ENCODE results near the gene ITPR1.
"Not testable (repeated sequence)": the region's sequence is repeated elsewhere in the genome, so short reads cannot be mapped to it uniquely, and the experiment has no call there.

Gene ITPR1

GRCh38 chr3:4758249-4758860, 265.2 kb downstream of the ITPR1 start:
- no peak for DNase-seq (ENCODE audit: low read depth, low spot score)

- DNase-seq (ENCODE audit: low read depth, low spot score): no peak
Measured at GRCh38 chr3:4758957-4759656, 266.0 kb downstream of the ITPR1 start.

DNA sequence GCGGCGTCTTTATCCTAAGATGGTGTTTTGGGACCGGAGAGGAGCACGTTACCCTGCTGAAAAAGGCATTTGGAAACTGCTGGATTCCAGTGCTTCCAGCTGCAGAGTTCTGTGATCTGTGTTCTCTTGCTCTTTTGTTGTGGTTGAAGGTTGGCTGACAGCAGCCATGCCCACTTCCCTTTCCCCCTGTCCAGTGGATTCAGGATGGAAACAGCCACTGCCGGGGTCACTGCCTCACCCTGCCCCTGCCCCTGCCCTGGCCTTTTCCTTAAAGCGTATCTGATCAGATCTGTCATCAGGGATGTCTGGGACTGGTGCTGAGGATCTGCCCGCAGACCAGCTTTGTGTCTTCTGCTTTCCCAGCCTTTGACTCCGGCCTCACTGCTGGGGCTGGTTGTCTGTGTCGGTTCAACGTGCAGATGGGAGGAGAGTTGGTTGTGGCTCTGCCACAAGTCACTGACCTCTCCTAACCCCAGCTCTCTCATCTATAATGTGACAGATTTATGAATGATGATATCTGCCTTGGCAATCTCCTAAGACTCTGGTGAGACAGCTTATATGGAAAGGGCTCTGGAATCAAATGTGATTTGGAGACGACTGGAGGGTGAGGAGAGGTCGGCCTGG, 266.7 kb downstream of the ITPR1 start:
- no peak for DNase-seq (ENCODE audit: low read depth, low spot score)

GRCh38 chr3:4761759-4762158, 268.6 kb downstream of the ITPR1 start:
- DNase-seq (ENCODE audit: low read depth, low spot score): no peak

- not testable (repeated sequence) for DNase-seq (ENCODE audit: low read depth, low spot score)
Measured at GRCh38 chr3:4762481-4763230, 269.5 kb downstream of the ITPR1 start.

- DNase-seq (ENCODE audit: low read depth, low spot score): no peak
Measured at GRCh38 chr3:4763604-4764247, 270.6 kb downstream of the ITPR1 start.

DNA sequence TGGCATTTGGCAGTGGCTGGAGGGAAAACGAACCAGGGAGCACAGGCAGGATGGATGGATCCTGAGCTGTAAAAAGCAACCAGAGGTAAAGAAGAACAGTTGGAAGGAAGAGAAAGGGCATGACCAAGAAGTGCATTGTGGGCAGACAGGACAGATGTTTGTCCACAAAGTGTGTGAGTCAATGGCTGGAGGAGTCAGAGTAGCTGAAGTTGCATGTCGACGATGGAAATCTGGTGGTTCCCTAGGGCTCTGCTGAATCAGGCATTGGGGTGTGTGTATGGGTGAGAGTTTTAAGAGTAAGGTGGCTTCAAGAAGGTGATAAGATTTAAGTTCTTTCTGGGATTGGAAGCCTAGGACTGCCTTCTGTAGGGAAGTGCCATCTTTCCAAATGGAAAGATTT, 272.1 kb downstream of the ITPR1 start:
- no peak for DNase-seq (ENCODE audit: low read depth, low spot score)

DNA sequence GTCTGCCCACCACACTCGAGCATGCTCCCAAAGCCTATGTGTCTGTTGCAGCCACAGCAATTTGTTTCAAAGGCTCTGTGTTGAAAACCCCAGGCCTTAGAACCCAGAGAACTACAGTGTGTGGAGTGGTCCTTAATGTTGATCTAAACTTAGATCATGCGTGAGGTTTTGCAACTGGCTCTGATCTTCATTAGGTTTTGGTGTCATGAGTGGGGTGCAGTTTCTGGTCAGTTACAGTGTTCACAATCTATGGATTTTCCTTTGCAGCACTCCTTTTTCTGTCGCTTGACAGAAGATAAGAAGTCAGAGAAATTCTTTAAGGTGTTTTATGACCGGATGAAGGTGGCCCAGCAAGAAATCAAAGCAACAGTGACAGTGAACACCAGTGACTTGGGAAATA, 273.1 kb downstream of the ITPR1 start:
- DNase-seq (ENCODE audit: low read depth, low spot score): no peak

GRCh38 chr3:4766716-4767499, 273.8 kb downstream of the ITPR1 start:
- DNase-seq (ENCODE audit: low read depth, low spot score): no peak

DNA sequence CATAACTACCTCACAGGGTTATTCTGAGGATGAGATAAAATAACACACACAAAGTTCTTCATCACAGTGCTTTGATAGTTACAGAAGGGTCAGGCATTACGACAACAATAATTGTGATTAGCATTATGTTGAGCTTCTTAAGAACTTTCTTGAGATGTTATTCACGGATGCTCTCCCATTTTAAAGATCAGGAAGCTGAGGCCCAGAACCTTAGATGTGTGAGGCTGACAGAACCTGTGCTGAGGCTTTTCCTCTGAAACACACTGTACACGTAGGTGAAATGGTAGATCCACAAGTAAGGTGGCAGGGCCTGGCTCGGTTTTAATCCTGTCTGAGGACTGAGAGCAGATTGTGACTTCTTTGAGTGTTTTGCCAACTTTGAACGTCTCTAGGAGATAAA, 274.9 kb downstream of the ITPR1 start:
- DNase-seq (ENCODE audit: low read depth, low spot score): no peak

DNA sequence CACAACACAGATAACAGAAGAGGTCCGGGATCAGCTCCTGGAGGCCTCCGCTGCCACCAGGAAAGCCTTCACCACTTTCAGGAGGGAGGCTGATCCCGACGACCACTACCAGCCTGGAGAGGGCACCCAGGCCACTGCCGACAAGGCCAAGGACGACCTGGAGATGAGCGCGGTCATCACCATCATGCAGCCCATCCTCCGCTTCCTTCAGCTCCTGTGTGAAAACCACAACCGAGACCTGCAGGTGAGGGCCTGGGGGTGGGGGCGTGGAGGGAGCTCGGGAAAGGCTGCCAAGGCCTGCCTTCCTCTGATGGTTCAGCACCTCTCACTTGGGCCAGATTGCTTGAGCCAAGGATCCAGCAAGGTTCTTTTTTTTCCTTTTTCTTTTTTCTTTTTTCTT, 275.4 kb downstream of the ITPR1 start:
- no peak for DNase-seq (ENCODE audit: low read depth, low spot score)

DNA sequence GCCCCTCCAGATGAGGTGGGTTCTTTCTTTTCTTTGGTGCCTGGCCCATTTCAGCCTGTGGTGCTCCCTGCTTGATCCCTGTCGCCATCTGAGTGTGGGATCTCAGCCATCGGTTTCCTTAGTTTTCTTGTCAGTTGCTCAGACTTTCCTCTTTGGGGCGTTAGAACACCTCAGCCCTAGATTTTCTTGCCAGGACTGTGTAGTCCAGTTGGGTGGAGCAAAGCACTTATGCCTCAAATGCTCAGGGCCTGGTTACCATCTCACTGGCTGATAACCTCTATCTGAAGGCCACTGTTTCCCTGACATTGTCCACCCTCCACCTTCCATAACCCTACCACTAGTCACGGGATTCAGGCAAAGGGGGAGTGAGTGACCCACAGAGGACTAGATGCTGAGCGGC, 277.4 kb downstream of the ITPR1 start:
- DNase-seq (ENCODE audit: low read depth, low spot score): no peak

DNA sequence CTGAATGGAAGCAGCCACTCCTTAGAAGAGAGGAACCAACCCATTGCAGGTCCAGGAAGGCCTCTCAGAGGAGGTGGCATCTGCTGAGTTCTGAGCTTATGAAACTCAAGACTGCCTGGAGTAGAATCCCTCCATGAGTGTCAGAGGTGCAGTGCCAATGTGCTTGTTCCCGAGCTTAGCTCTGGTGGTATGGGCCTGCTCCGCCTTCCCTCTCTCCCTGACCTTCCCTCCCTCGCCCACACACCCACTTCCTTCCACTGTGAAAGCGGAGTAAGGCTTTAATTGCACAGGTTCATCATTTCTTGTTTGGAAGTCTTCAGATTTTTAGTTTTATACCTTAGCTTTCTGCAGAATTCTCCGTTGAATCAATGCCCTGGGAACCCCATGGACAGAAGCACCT, 278.1 kb downstream of the ITPR1 start:
- DNase-seq (ENCODE audit: low read depth, low spot score): no peak

GRCh38 chr3:4772171-4772804, 279.1 kb downstream of the ITPR1 start:
- DNase-seq (ENCODE audit: low read depth, low spot score): no peak

DNA sequence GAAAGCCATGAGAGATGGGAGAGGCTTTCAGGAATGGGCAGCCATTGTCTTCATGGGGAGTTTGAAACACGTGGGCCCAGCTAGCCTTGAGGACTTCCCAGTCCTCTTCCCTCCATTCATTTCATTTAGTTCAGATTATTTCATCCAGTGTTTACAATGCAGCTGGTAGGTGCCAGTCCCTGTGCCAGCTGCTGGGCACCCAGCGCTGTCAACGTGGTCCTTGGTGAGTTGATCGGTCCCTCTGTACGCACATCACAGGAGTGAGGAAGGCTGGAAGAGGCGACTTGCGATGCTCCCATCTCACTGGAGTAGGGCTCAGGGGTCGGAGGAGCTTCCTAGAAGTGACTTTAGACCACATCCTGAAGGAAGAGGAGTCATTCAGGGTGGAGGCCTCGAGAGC, 279.7 kb downstream of the ITPR1 start:
- no peak for DNase-seq (ENCODE audit: low read depth, low spot score)

- DNase-seq (ENCODE audit: low read depth, low spot score): no peak
Measured at GRCh38 chr3:4773583-4773982, 280.4 kb downstream of the ITPR1 start.

DNA sequence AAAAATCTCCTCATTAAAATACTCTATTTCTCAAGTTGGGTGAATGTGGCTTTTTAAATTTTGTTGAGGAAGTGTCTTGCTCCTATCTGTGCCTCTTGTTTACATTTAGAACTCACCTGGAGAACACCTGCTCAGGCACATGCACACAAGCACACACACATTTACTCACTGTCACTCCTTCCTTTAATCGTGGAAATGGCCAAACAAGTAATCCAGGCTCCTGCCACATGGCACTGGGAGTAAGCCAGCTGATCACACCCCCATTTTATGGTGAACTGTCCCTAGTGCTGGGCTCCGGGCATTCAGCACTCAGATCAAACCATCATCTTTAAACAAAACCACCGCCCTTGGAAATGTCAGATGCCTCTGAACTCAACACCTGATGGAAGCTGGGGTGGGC, 281.4 kb downstream of the ITPR1 start:
- no peak for DNase-seq (ENCODE audit: low read depth, low spot score)

- DNase-seq (ENCODE audit: low read depth, low spot score): no peak
Measured at GRCh38 chr3:4776399-4776979, 283.3 kb downstream of the ITPR1 start.

DNA sequence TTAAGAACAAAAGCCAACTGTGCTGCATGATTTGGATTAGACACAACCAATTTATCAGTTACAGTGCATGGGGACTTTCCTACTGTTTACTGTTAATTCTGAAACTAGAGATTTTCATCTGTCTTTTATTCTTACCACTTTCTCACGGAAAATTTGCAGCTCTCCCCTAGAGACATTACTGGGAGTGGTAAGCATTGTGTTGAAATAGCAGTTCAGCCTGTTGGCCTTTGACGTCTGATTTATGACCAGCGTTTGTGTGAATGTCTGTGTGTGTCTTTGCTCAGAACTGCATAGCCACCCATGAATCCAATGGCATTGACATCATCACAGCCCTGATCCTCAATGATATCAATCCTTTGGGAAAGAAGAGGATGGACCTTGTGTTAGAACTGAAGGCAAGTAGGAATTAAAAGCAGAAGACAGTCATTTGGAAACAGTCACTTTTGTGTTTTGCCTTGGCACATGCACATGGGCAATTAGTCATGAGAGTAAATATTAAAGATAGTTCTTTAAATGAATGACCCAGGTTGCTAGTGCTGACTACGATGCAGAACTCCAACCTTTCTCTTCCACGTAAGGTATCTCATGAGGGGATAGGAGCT, 283.9 kb downstream of the ITPR1 start:
- no peak for DNase-seq (ENCODE audit: low read depth, low spot score)

DNA sequence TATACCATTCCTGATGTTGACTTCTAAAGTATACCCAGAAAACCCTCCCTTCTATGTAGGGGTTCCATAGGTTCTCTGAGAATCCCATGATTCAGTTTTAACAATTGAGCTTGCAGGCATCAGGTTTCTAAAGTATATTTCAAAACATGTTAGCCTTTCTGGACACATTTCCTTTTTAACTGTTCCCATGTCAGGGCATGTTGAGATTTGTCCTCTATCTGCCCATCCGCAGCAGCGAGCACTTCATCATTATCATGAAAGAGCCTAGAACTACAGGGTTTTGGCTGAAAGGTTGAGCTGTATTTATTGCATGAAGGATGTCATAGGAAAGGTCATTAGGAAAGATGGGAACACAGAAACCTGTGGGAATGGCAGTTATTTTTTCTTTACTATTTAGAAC, 285.0 kb downstream of the ITPR1 start:
- no peak for DNase-seq (ENCODE audit: low read depth, low spot score)
